SJCRH30 (cell line): ENCODE results near the gene IGSF8. TPM values are rescaled to one million over a fixed set of nuclear protein-coding genes. Genes with fewer than 3 reads are reported as not detected.
"Not testable (repeated sequence)": the region's sequence is repeated elsewhere in the genome, so short reads cannot be mapped to it uniquely, and the experiment has no call there.

Experiments used
- DNase-seq, 2 experiments: peaks; one replicate each; pipeline ENCODE4 v3.0.0-alpha.2; 2015 to 2020
- H3K27ac ChIP-seq: fragments of 250-450 bp; sonication (Bioruptor Pico); 2 replicates; pipeline ENCODE4 v1.5.1; 2020; ENCODE audit warnings: mild to moderate bottlenecking, moderate library complexity
- H3K27me3 ChIP-seq: fragments of 250-450 bp; sonication (Bioruptor Pico); 2 replicates; pipeline ENCODE4 v1.5.1; 2020; ENCODE audit warnings: mild to moderate bottlenecking, moderate library complexity
- H3K36me3 ChIP-seq: fragments of 250-450 bp; sonication (Bioruptor Pico); 2 replicates; pipeline ENCODE4 v1.5.1; 2020; ENCODE audit warnings: mild to moderate bottlenecking, moderate library complexity
- H3K4me1 ChIP-seq: fragments of 250-450 bp; sonication (Bioruptor Pico); 2 replicates; pipeline ENCODE4 v1.5.1; 2020; ENCODE audit warnings: mild to moderate bottlenecking, moderate library complexity
- H3K4me3 ChIP-seq: fragments of 250-450 bp; sonication (Bioruptor Pico); 2 replicates; pipeline ENCODE4 v1.5.1; 2020; ENCODE audit warnings: mild to moderate bottlenecking, moderate library complexity
- H3K9me3 ChIP-seq: fragments of 250-450 bp; sonication (Bioruptor Pico); replicated peaks from 2 replicates; pipeline ENCODE4 v1.5.1; 2020; ENCODE audit warnings: mild to moderate bottlenecking, moderate library complexity
- total RNA-seq: library from RNA; depleted of rRNA; stranded (reverse); fragments of >200 nt; shearing (Covaris generic); gene quantifications from 2 replicates; pipeline ENCODE4 v1.2.3, GENCODE V29; 2014

IGSF8 gene
- total RNA-seq, 1 experiment from 2014 or later, result 6.8 TPM

GRCh38 chr1:160130486-160130885 is 32.1 kb upstream of the IGSF8 start:
- Histone ChIP-seq H3K36me3 (peaks cover 88% of the 10 kb centered on the region), H3K27me3 (no peaks in the 10 kb centered on the region), H3K27ac (no peak overlapping the region), H3K4me3 (no peak overlapping the region), H3K9me3 (no peaks in the 10 kb centered on the region), H3K4me1 (peaks cover 8% of the 10 kb centered on the region)
- DNase-seq, result no peak

DNA sequence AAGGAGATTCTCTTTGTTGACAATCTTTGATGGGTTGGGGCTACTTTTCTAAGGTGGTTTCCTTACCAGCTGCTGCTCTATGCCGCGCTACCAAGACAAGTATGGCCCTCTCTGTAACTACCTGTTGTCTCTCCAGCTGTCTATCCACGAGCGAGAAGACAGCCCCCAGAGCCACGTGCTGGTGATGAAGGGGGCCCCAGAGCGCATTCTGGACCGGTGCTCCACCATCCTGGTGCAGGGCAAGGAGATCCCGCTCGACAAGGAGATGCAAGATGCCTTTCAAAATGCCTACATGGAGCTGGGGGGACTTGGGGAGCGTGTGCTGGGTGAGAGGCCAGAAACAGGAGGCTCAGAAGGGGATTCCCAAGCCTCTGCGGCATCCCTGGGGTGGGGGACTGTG is 31.5 kb upstream of the IGSF8 start:
- H3K27me3 ChIP-seq, result no peaks in the 10 kb centered on the region
- DNase-seq, result no peak
- no peaks in the 10 kb centered on the region for H3K9me3 ChIP-seq
- H3K4me3 ChIP-seq, result no peak overlapping the region
- no peak overlapping the region for H3K27ac ChIP-seq
- H3K36me3 ChIP-seq, result peaks cover 91% of the 10 kb centered on the region
- H3K4me1 ChIP-seq, result peaks cover 13% of the 10 kb centered on the region

DNA sequence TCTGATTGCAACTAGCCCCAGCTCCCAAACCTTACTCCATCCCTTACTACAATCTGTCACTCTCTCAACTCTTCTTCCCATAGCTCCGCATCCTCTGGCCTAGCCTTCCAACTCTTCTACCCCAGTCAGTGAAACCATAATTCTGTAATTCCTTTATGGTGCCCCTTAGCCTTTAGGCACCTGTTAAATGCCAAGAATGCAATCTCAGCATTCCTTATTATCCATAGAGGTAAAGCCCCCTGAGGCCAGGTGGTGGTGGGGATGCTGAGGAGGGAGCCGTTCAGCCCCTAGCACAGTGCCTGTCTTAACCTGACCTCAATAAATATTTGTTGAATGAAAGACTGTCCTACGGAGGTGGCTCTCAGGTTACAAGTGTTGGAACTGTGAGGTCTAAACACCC is 31.1 kb upstream of the IGSF8 start:
- H3K27ac ChIP-seq, result no peak overlapping the region
- no peaks in the 10 kb centered on the region for H3K9me3 ChIP-seq
- peaks cover 18% of the 10 kb centered on the region for H3K4me1 ChIP-seq
- peaks cover 87% of the 10 kb centered on the region for H3K36me3 ChIP-seq
- no peak overlapping the region for H3K4me3 ChIP-seq
- DNase-seq, result no peak
- no peaks in the 10 kb centered on the region for H3K27me3 ChIP-seq

GRCh38 chr1:160129046-160129445 is 30.6 kb upstream of the IGSF8 start:
- Histone ChIP-seq H3K27me3 (no peaks in the 10 kb centered on the region), H3K9me3 (no peaks in the 10 kb centered on the region), H3K4me3 (no peak overlapping the region), H3K27ac (no peak overlapping the region), H3K4me1 (peaks cover 23% of the 10 kb centered on the region), H3K36me3 (peaks cover 82% of the 10 kb centered on the region)
- no peak for DNase-seq

GRCh38 chr1:160128636-160129035 is 30.2 kb upstream of the IGSF8 start:
- Histone ChIP-seq H3K4me3 (no peak overlapping the region), H3K27me3 (no peaks in the 10 kb centered on the region), H3K9me3 (no peaks in the 10 kb centered on the region), H3K27ac (no peak overlapping the region), H3K36me3 (peaks cover 79% of the 10 kb centered on the region), H3K4me1 (peaks cover 27% of the 10 kb centered on the region)
- DNase-seq, result no peak

- no peak for DNase-seq
- Histone ChIP-seq H3K36me3 (peaks cover 73% of the 10 kb centered on the region), H3K27ac (no peak overlapping the region), H3K9me3 (no peaks in the 10 kb centered on the region), H3K27me3 (no peaks in the 10 kb centered on the region), H3K4me3 (no peak overlapping the region), H3K4me1 (peaks cover 30% of the 10 kb centered on the region)
Observed at GRCh38 chr1:160127865-160128523, 29.6 kb upstream of the IGSF8 start.

GRCh38 chr1:160127381-160127780 is 29.0 kb upstream of the IGSF8 start:
- H3K4me3 ChIP-seq, result no peak overlapping the region
- H3K27me3 ChIP-seq, result no peaks in the 10 kb centered on the region
- peaks cover 30% of the 10 kb centered on the region for H3K4me1 ChIP-seq
- H3K36me3 ChIP-seq, result peaks cover 67% of the 10 kb centered on the region
- DNase-seq, result no peak
- no peaks in the 10 kb centered on the region for H3K9me3 ChIP-seq
- no peak overlapping the region for H3K27ac ChIP-seq

GRCh38 chr1:160126342-160126741 is 27.9 kb upstream of the IGSF8 start:
- not testable (repeated sequence) for H3K9me3 ChIP-seq, DNase-seq, H3K4me3 ChIP-seq, H3K27ac ChIP-seq, H3K27me3 ChIP-seq
- Histone ChIP-seq H3K36me3 (peaks cover 68% of the 10 kb centered on the region), H3K4me1 (peaks cover 35% of the 10 kb centered on the region)

DNA sequence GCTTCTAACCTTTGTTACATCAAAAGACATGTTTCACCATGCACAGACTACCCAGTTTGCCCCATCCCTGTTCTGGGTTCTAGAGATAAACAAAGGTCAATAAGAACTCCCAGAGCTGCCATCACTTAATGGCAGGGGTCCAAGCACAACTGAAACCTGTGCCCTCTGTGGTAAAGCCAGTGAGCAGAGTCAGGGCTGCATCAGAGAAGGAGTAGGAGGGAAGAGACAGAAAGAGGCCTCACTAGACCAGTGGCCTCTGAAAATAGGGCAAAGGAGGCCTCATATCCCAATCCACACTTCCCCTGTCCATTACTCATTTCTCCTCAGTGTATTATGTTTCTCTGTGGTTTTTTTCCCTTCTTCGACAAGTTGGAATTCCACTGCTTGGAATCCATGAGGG is 27.3 kb upstream of the IGSF8 start:
- H3K27me3 ChIP-seq, result no peaks in the 10 kb centered on the region
- peaks cover 39% of the 10 kb centered on the region for H3K4me1 ChIP-seq
- no peaks in the 10 kb centered on the region for H3K9me3 ChIP-seq
- peak in 1 of 2 experiments; percentile 26 for DNase-seq
- peaks cover 67% of the 10 kb centered on the region for H3K36me3 ChIP-seq
- H3K4me3 ChIP-seq, result no peak overlapping the region
- H3K27ac ChIP-seq, result peak overlapping the region; percentile 69

- no peaks in the 10 kb centered on the region for H3K27me3 ChIP-seq
- no peaks in the 10 kb centered on the region for H3K9me3 ChIP-seq
- peak overlapping the region; percentile 69 for H3K27ac ChIP-seq
- DNase-seq, result peak; percentile 70 to 72
- H3K4me3 ChIP-seq, result no peak overlapping the region
- H3K4me1 ChIP-seq, result peaks cover 39% of the 10 kb centered on the region
- peaks cover 63% of the 10 kb centered on the region for H3K36me3 ChIP-seq
Observed at GRCh38 chr1:160124705-160125478, 26.5 kb upstream of the IGSF8 start.

GRCh38 chr1:160123726-160124125 is 25.3 kb upstream of the IGSF8 start:
- Histone ChIP-seq H3K4me1 (peaks cover 39% of the 10 kb centered on the region), H3K36me3 (peaks cover 53% of the 10 kb centered on the region), H3K9me3 (no peaks in the 10 kb centered on the region), H3K27me3 (no peaks in the 10 kb centered on the region), H3K27ac (peak overlapping the region; percentile 54), H3K4me3 (no peak overlapping the region)
- no peak for DNase-seq

DNA sequence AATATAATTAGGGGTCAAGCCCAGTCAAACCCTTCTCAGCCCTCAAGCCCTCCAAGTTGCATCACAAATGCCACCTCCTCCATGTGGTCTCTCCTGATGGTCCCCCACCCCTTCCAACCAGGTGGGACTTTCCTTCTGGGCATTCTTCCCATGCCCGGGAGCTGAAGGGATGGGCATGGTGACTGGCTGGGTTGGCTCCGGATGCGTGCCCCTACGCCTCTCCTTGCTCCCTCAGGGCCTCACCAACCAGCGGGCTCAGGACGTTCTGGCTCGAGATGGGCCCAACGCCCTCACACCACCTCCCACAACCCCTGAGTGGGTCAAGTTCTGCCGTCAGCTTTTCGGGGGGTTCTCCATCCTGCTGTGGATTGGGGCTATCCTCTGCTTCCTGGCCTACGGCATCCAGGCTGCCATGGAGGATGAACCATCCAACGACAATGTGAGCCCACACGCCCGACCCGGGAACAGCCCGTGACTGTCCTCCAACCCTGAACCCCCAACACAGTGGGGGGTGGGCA is 24.6 kb upstream of the IGSF8 start:
- H3K36me3 ChIP-seq, result peaks cover 50% of the 10 kb centered on the region
- no peak for DNase-seq
- H3K27ac ChIP-seq, result no peak overlapping the region
- peaks cover 39% of the 10 kb centered on the region for H3K4me1 ChIP-seq
- no peak overlapping the region for H3K4me3 ChIP-seq
- H3K9me3 ChIP-seq, result no peaks in the 10 kb centered on the region
- no peaks in the 10 kb centered on the region for H3K27me3 ChIP-seq

- Histone ChIP-seq H3K27me3 (no peaks in the 10 kb centered on the region), H3K9me3 (no peaks in the 10 kb centered on the region), H3K4me1 (peaks cover 45% of the 10 kb centered on the region), H3K4me3 (no peak overlapping the region), H3K36me3 (peaks cover 34% of the 10 kb centered on the region), H3K27ac (no peak overlapping the region)
- no peak for DNase-seq
Observed at GRCh38 chr1:160121388-160121787, 23.0 kb upstream of the IGSF8 start.

DNA sequence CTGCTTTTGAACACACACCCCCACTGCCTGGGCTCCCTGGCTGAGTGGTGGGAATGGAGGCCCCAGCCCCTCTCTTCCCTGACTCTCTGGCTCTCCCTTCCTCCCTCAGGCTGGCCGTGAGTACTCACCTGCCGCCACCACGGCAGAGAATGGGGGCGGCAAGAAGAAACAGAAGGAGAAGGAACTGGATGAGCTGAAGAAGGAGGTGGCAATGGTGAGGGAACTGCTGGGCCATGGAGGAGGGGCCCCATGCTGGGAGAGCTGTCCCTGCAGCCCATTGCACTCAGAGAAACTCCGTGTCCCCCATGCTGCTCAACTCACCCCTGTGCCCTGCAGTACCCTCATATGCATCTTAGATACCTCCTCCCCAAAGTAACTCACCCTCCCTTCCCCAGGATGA is 22.4 kb upstream of the IGSF8 start:
- Histone ChIP-seq H3K27me3 (no peaks in the 10 kb centered on the region), H3K9me3 (no peaks in the 10 kb centered on the region), H3K27ac (no peak overlapping the region), H3K4me3 (no peak overlapping the region), H3K36me3 (peaks cover 28% of the 10 kb centered on the region), H3K4me1 (peaks cover 40% of the 10 kb centered on the region)
- DNase-seq, result no peak

- no peaks in the 10 kb centered on the region for H3K9me3 ChIP-seq
- H3K4me3 ChIP-seq, result no peak overlapping the region
- no peak overlapping the region for H3K27ac ChIP-seq
- H3K4me1 ChIP-seq, result peaks cover 37% of the 10 kb centered on the region
- H3K27me3 ChIP-seq, result no peaks in the 10 kb centered on the region
- DNase-seq, result no peak
- H3K36me3 ChIP-seq, result peaks cover 20% of the 10 kb centered on the region
Observed at GRCh38 chr1:160118928-160119327, 20.5 kb upstream of the IGSF8 start.
